Upper lobe of left lung (tissue), 6 donors: Measurements from ENCODE around the gene CCDC158. TPM values are rescaled to one million over a fixed set of nuclear protein-coding genes. Genes with fewer than 3 reads are reported as not detected.

Experiments
- ATAC-seq, 2 donors: fragments of 200-7000 bp; cut with Tn5 transposase; one replicate each; pipeline ENCODE4 v1.9.1; 2022; ENCODE audit warnings: mild to moderate bottlenecking in 2 of 2, moderate library complexity in 2 of 2; ENCODE audit not compliant: low FRiP score in 2 of 2
- DNase-seq, 2 donors: peaks; one replicate each; pipeline ENCODE4 v3.0.0-alpha.2; 2019 to 2020
- H3K27ac ChIP-seq, 4 donors: fragments of 200-600 bp; sonication (generic); one replicate each; pipeline ENCODE4 v1.5.1; 2016 to 2019
- H3K27me3 ChIP-seq, 4 donors: fragments of 200-600 bp; sonication (generic); one replicate each; pipeline ENCODE4 v1.5.1; 2017 to 2019
- H3K36me3 ChIP-seq, 4 donors: fragments of 200-600 bp; sonication (generic); one replicate each; pipeline ENCODE4 v1.5.1; 2016 to 2019
- H3K4me1 ChIP-seq, 4 donors: fragments of 200-600 bp; sonication (generic); one replicate each; pipeline ENCODE4 v1.5.1; 2018 to 2019
- H3K4me3 ChIP-seq, 4 donors: fragments of 200-600 bp; sonication (generic); one replicate each; pipeline ENCODE4 v1.5.1; 2017 to 2019; ENCODE audit warnings: mild to moderate bottlenecking in 2 of 4, moderate library complexity in 1 of 4
- H3K9me3 ChIP-seq, 4 donors: fragments of 200-600 bp; sonication (generic); one replicate each; pipeline ENCODE4 v1.5.1; 2018 to 2019
- CTCF ChIP-seq, 6 experiments: fragments of 450-650 bp in 4 of 6; fragments of 200-600 bp in 2 of 6; sonication (generic) in 2 of 6; IDR thresholded peaks; one replicate each; pipeline ENCODE4 v1.5.1; 2016 to 2019; ENCODE audit warnings: antibody characterized with exemption in 6 of 6
- EP300 ChIP-seq, 4 donors: sonication (generic); formaldehyde crosslinking; IDR thresholded peaks; one replicate each; pipeline ENCODE4 v1.5.1; 2017; ENCODE audit warnings: antibody characterized with exemption in 4 of 4, control low read depth in 2 of 4
- POLR2A ChIP-seq, 4 donors: fragments of 450-650 bp; IDR thresholded peaks; one replicate each; pipeline ENCODE4 v1.5.1; 2016 to 2017; ENCODE audit warnings: antibody characterized with exemption in 4 of 4, mild to moderate bottlenecking in 2 of 4
- POLR2AphosphoS5 ChIP-seq, 2 donors: sonication (generic); formaldehyde crosslinking; IDR thresholded peaks; one replicate each; pipeline ENCODE4 v1.5.1; 2017; ENCODE audit warnings: antibody characterized with exemption in 2 of 2
- WGBS, 2 donors: methylation state at CpG; one replicate each; pipeline ENCODE4 v1.1.5; 2017 to 2018; 5-methylcytosine and 5-hydroxymethylcytosine counted together
- total RNA-seq, 6 donors: library from RNA; depleted of rRNA in 4 of 6; stranded (reverse); fragments of >200 nt in 4 of 6; gene quantifications; one replicate each; pipeline versions ENCODE4 v1.1.0 to v1.2.1, GENCODE V29; 2016 to 2021
- donor health status: DM: no; HTN: no; CAD: no; lungs with moderate emphysema.
- donor health status: DM: no; HTN: yes; CAD: no; lungs with severe emphysema.

The CCDC158 gene
- total RNA-seq, 6 donors from 2014 or later, result 0.11 to 1.0 (median 0.37) TPM; not detected in 1

DNA sequence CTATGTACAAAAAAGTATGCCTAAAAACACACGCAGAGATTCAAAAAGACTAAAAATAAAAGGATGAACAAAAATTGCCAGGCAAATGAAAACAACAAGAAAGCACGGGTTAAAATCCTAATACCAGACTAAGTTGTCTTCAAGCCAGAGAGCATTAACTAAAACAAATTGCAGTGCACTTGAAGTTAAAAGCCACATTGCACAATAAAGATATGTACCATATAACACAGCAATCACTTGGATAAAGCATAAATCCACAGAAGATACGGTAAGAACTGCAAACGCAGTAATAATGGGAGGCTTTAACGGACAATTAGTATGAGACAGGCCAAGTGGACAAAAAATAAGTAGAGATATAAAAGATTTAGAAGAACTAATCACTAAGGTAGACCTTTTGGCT, 14.9 kb downstream of the CCDC158 start:
- Histone ChIP-seq H3K4me1 (no peaks in the 10 kb centered on the region), H3K27ac (no peak overlapping the region), H3K9me3 (no peaks in the 10 kb centered on the region), H3K4me3 (no peak overlapping the region), H3K36me3 (no peaks in the 10 kb centered on the region), H3K27me3 (no peaks in the 10 kb centered on the region)
- no peak for ATAC-seq
- 55 to 71% methylated on average over 5 of the region's 5 CpGs for WGBS, 2 donors
- TF ChIP-seq CTCF (IDR thresholded peaks at IDR 0.05) (no peak), POLR2AphosphoS5 (IDR thresholded peaks at IDR 0.05) (no peak), POLR2A (IDR thresholded peaks at IDR 0.05) (no peak), EP300 (IDR thresholded peaks at IDR 0.05) (no peak)
- DNase-seq, result no peak

DNA sequence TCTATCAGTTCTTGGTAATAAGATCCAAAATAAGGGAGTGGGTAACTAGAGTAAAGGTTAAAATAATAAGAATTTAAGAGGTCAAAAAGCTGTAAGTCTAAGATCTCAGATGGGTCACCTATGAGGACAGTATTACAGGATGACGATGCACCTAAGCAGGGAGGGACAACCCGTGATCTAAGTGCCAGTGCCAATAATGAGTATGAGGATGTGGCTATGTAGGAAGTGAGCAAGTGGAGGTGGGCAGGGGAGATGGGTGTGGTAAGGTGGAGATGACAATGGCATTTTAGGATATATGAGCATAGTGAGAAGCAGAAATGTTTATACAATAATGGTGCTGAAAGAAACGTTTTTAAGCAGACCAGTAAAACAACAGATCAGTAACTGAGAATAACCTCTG, 19.3 kb downstream of the CCDC158 start:
- Histone ChIP-seq H3K9me3 (no peaks in the 10 kb centered on the region), H3K27me3 (no peaks in the 10 kb centered on the region), H3K4me1 (no peaks in the 10 kb centered on the region), H3K36me3 (no peaks in the 10 kb centered on the region), H3K4me3 (no peak overlapping the region), H3K27ac (no peak overlapping the region)
- DNase-seq (no peak), ATAC-seq (no peak)
- WGBS, 2 donors, result 66% methylated on average over 3 of the region's 3 CpGs
- TF ChIP-seq EP300 (IDR thresholded peaks at IDR 0.05) (no peak), CTCF (IDR thresholded peaks at IDR 0.05) (no peak), POLR2AphosphoS5 (IDR thresholded peaks at IDR 0.05) (no peak), POLR2A (IDR thresholded peaks at IDR 0.05) (no peak)

- WGBS, 2 donors, result 79 to 81% methylated on average over 3 of the region's 3 CpGs
- ATAC-seq (no peak), DNase-seq (no peak)
- H3K27ac ChIP-seq, result no peak overlapping the region
- H3K9me3 ChIP-seq, result peaks cover 0 to 3% (median 0%) of the 10 kb centered on the region in 4 donors
- no peak overlapping the region for H3K4me3 ChIP-seq
- H3K27me3 ChIP-seq, result no peaks in the 10 kb centered on the region
- no peaks in the 10 kb centered on the region for H3K36me3 ChIP-seq
- TF ChIP-seq CTCF (IDR thresholded peaks at IDR 0.05) (no peak), POLR2AphosphoS5 (IDR thresholded peaks at IDR 0.05) (no peak), EP300 (IDR thresholded peaks at IDR 0.05) (no peak), POLR2A (IDR thresholded peaks at IDR 0.05) (no peak)
- peaks cover 0 to 6% (median 0%) of the 10 kb centered on the region in 4 donors for H3K4me1 ChIP-seq
Observed at GRCh38 chr4:76388160-76388908, 32.6 kb downstream of the CCDC158 start.

DNA sequence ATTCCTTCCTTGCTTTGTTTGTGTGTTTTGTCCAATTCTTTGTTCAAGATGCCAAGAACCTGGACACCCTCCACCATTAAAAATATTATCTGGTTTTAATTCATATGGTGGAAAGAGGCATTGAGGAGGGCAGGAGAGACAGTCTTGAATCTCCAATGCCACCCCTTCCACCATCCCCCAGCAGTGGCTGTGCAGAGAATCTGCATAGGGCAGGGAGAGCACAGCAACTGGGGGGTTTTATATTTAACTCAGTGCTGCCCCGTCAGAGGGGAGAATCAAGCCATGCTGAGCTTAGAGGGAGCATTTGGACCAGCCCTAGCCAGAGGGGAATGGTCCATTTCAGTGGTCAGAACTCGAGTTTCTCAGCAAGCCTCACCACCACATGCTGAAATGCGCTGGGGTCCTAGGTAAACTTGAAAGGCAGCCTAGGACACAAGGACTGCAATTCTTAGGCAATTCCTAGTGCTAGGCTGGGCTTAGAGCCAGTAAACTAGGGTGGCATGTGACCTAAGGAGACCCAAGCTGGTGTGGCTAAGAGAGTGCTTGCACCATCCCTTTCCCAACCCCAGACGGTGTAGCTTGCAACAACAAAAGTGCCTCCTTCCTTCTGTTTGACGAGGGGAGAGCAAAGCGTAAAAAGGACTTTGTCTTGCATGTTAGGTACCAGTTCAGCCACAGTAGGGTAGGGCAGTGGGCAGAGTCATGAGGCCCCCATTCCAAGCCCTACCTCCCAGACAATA, 34.2 kb downstream of the CCDC158 start:
- no peaks in the 10 kb centered on the region for H3K27me3 ChIP-seq
- no peaks in the 10 kb centered on the region for H3K36me3 ChIP-seq
- ATAC-seq, result peak; percentile 60 to 68
- peak in 1 of 2 donors; percentile 79 for DNase-seq
- H3K9me3 ChIP-seq, result peaks cover 0 to 3% (median 0%) of the 10 kb centered on the region in 4 donors
- no peak overlapping the region for H3K4me3 ChIP-seq
- 54 to 73% methylated on average over 6 of the region's 6 CpGs for WGBS, 2 donors
- peaks cover 0 to 6% (median 0%) of the 10 kb centered on the region in 4 donors for H3K4me1 ChIP-seq
- no peak overlapping the region for H3K27ac ChIP-seq
- TF ChIP-seq POLR2A (IDR thresholded peaks at IDR 0.05) (no peak), POLR2AphosphoS5 (IDR thresholded peaks at IDR 0.05) (peak in 1 of 2 donors; percentile 30)

- ATAC-seq (no peak), DNase-seq (no peak)
- H3K36me3 ChIP-seq, result no peaks in the 10 kb centered on the region
- H3K9me3 ChIP-seq, result peaks cover 0 to 3% (median 0%) of the 10 kb centered on the region in 4 donors
- no peaks in the 10 kb centered on the region for H3K27me3 ChIP-seq
- 94 to 95% methylated on average over 6 of the region's 6 CpGs for WGBS, 2 donors
- H3K4me1 ChIP-seq, result peaks cover 0 to 6% (median 0%) of the 10 kb centered on the region in 4 donors
- no peak overlapping the region for H3K4me3 ChIP-seq
- H3K27ac ChIP-seq, result no peak overlapping the region
- no peak for TF ChIP-seq CTCF (IDR thresholded peaks at IDR 0.05)
- TF ChIP-seq POLR2A (IDR thresholded peaks at IDR 0.05), result no peak
- TF ChIP-seq EP300 (IDR thresholded peaks at IDR 0.05), result no peak
- no peak for TF ChIP-seq POLR2AphosphoS5 (IDR thresholded peaks at IDR 0.05)
Observed at GRCh38 chr4:76385974-76386373, 35.0 kb downstream of the CCDC158 start.
